ENCODE data around the gene CASKIN1.
A peak's percentile ranks its signal among the peaks of the same experiment; 100 is the strongest.

The CASKIN1 gene

GRCh38 chr16:2208308-2208707 lies 11.9 kb upstream of the CASKIN1 start:
- no peak for DNase-seq (ENCODE audit: low read depth)
- no peak for TF ChIP-seq CTCF (IDR thresholded peaks at IDR 0.05; ENCODE audit: insufficient read depth, low read depth, low read length, missing control alignments)
- no peak overlapping the region for H3K4me3 ChIP-seq (ENCODE audit: low read length)

- H3K4me3 ChIP-seq (ENCODE audit: low read length): no peak overlapping the region
- DNase-seq (ENCODE audit: low read depth): no peak
- TF ChIP-seq CTCF (IDR thresholded peaks at IDR 0.05; ENCODE audit: insufficient read depth, low read depth, low read length, missing control alignments): no peak
Observed at GRCh38 chr16:2207872-2208271, 11.5 kb upstream of the CASKIN1 start.

GRCh38 chr16:2206780-2207433 lies 10.5 kb upstream of the CASKIN1 start:
- no peak overlapping the region for H3K4me3 ChIP-seq (ENCODE audit: low read length)
- no peak for TF ChIP-seq CTCF (IDR thresholded peaks at IDR 0.05; ENCODE audit: insufficient read depth, low read depth, low read length, missing control alignments)
- DNase-seq (ENCODE audit: low read depth): no peak

- no peak for TF ChIP-seq CTCF (IDR thresholded peaks at IDR 0.05; ENCODE audit: insufficient read depth, low read depth, low read length, missing control alignments)
- DNase-seq (ENCODE audit: low read depth): no peak
- peak overlapping the region; percentile 69 for H3K4me3 ChIP-seq (ENCODE audit: low read length)
Observed at GRCh38 chr16:2206420-2206779, 10.0 kb upstream of the CASKIN1 start.

DNA sequence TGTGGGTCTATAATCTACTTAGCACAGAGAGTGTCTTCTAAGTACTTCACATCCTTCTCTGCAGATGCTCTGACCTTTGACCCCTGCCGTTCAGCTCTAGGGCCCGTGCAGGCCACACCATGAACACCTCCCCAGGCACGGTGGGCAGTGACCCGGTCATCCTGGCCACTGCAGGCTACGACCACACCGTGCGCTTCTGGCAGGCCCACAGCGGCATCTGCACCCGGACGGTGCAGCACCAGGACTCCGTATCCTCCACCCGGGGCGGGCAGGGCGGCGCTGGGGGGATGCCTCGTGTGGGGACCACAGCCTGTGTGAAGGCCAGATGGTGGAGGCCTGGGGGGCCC lies 9.5 kb upstream of the CASKIN1 start:
- H3K4me3 ChIP-seq (ENCODE audit: low read length): peak overlapping the region; percentile 69
- TF ChIP-seq CTCF (IDR thresholded peaks at IDR 0.05; ENCODE audit: insufficient read depth, low read depth, low read length, missing control alignments): no peak
- DNase-seq (ENCODE audit: low read depth): no peak

DNA sequence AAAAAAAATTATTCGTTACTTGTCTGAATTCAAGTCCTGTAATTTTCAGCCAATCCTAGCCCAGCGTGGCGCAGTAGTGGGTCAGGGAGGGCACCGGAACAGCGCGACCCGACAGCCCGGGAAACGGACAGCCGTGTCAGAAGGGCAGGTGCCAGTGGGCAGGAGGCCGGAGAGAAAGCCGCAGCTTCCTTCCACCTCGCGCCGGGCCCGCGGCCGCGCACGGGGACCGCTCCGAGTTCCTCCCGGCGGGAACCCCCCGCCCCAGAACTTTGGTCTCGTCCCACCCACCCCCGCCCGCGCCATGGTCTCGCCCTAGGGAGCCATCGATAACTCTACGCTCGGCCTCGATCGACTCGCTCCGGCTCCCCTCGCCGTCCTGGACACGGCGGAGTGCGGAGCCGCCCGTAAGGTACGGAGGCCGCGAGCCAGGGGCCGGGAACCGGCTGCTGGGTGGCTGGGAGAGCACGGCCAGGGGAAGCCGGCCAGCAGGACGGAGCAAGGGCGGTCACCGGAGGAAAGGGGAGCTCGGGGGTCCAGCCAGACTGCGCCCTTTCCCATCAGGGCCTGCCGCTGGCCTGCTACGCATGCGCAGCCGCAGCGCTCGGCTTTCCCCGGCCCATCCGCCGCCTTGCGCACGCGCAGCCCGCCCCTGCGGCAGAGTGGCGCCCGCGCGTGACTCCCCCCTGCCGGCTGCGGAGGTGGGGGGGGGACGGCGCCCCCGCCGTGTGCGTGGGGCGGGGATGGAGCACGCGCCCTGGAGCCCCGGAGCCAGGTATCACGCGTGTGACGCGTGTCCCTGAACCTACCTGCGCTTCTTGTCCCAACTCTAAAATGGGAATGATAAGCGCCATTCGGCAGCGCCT lies 8.9 kb upstream of the CASKIN1 start, which contains the start of gene MLST8:
Gene MLST8, plus strand, starts transcription at position 351 of the 863 bp plus-strand sequence. CDS start 632 bp downstream, outside the sequence.
- no peak for TF ChIP-seq CTCF (IDR thresholded peaks at IDR 0.05; ENCODE audit: insufficient read depth, low read depth, low read length, missing control alignments)
- H3K4me3 ChIP-seq (ENCODE audit: low read length): peak within 1 kb of the TSS; percentile 69
- DNase-seq (ENCODE audit: low read depth): peak; percentile 84

Measured in epithelial cell of esophagus (primary cell).